Stimulated activated CD8-positive, alpha-beta memory T cell treated with anti-CD3 and anti-CD28 coated beads, Interleukin-4, amount 100 ng/mL, for 4 hours (primary cell): ENCODE results near the gene PHAF1.

ENCODE experiments used
- DNase-seq, 2 donors: peaks; one replicate each; pipeline ENCODE4 v3.0.0-alpha.2; 2020; ENCODE audit warnings: low read depth in 2 of 2, low spot score in 1 of 2

The PHAF1 gene

GRCh38 chr16:67162506-67163163, 52.9 kb downstream of the PHAF1 start:
- DNase-seq, result no peak

- DNase-seq, result no peak
Observed at GRCh38 chr16:67163164-67163998, 53.6 kb downstream of the PHAF1 start.

GRCh38 chr16:67163999-67164558, 54.3 kb downstream of the PHAF1 start:
- no peak for DNase-seq

- no peak for DNase-seq
Observed at GRCh38 chr16:67164599-67165061, 54.9 kb downstream of the PHAF1 start, which contains the start of gene HSF4. HSF4 (plus strand) TSS chr16:67164745; CDS start chr16:67164812, 67 bp downstream.

- no peak for DNase-seq
Observed at GRCh38 chr16:67165121-67166078, 55.7 kb downstream of the PHAF1 start.

GRCh38 chr16:67166110-67166547, 56.4 kb downstream of the PHAF1 start:
- no peak for DNase-seq

- DNase-seq, result no peak
Observed at GRCh38 chr16:67166598-67167168, 56.9 kb downstream of the PHAF1 start.

- no peak for DNase-seq
Observed at GRCh38 chr16:67167588-67167987, 57.8 kb downstream of the PHAF1 start.

- no peak for DNase-seq
Observed at GRCh38 chr16:67169011-67169451, 59.3 kb downstream of the PHAF1 start.

- DNase-seq, result no peak
Observed at GRCh38 chr16:67169642-67170167, 60.0 kb downstream of the PHAF1 start.

GRCh38 chr16:67170168-67170948, 60.6 kb downstream of the PHAF1 start, which contains the start of gene NOL3:
NOL3 (plus strand) TSS chr16:67170538.
- DNase-seq, result no peak

GRCh38 chr16:67170949-67171649, 61.4 kb downstream of the PHAF1 start:
- no peak for DNase-seq

GRCh38 chr16:67173323-67173722, 63.6 kb downstream of the PHAF1 start:
- no peak for DNase-seq

- no peak for DNase-seq
Observed at GRCh38 chr16:67173808-67174705, 64.3 kb downstream of the PHAF1 start.

GRCh38 chr16:67174706-67175231, 65.0 kb downstream of the PHAF1 start:
- DNase-seq, result no peak

GRCh38 chr16:67176662-67177061, 66.9 kb downstream of the PHAF1 start:
- no peak for DNase-seq
